ENCODE measurements around the gene CDH13.

The CDH13 gene

DNA sequence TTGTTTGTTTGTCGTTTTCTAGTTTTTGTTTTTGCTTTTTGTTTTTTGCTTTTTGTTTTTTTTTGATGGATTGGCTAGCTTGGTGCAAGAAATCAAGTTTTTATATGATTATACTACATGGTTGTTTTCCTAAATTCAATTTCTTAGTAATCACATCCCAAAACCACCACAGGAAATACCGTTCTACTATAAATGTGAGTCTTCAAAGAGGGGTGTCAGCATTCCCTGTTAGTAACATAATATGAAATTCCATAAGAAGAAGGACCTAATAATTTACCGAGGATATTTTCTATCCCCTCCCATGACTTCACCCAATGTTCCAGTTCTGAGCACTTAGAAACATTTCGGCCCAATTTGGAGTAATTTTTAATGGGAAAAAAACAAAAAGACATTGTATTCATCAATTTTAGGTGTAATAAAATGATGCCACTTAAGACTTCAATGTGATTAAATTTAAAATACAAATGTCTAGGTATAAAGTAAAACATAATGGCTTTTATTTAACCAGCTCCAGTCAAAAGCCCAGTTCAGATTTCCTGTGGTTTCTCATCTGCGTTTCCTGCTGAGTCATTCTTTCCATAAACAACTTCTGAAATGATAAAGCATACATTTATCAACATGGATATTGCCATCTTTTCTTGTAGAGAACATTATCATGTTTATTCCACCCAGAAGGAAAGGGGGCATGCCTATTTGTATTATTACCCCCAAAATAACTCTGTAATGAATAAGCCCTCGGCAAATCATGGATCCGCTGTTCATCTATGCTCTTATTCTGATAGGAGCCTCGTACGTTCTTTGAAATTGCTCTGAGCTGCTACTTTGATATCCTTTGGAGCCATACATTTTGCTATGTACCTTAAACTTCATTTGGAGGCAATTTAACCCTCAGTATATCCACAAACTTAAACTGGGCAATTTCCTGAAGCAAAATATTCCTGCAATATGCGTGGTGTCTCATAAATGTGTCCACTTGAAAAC lies 1209.1 kb downstream of the CDH13 start:
- no peaks in the 10 kb centered on the region for H3K9me3 ChIP-seq (ENCODE audit: control insufficient read depth in 5 of 5, low read length in 5 of 5)
- no peak overlapping the region for H3K9ac ChIP-seq (ENCODE audit: low read length in 5 of 5)
- no peaks in the 10 kb centered on the region for H3K36me3 ChIP-seq (ENCODE audit: control insufficient read depth in 5 of 5, insufficient read depth in 5 of 5, low read length in 5 of 5)
- H3K4me1 ChIP-seq (ENCODE audit: control insufficient read depth in 5 of 5, insufficient read depth in 5 of 5, low read length in 5 of 5): no peaks in the 10 kb centered on the region
- peaks cover 0 to 5% (median 0%) of the 10 kb centered on the region in 5 donors for H3K27me3 ChIP-seq (ENCODE audit: control insufficient read depth in 5 of 5, insufficient read depth in 4 of 5, low read length in 5 of 5)
- no peak overlapping the region for H3K27ac ChIP-seq (ENCODE audit: low read depth, low read length)
- no peak overlapping the region for H3K4me3 ChIP-seq (ENCODE audit: low read depth in 1 of 5, low read length in 5 of 5)

DNA sequence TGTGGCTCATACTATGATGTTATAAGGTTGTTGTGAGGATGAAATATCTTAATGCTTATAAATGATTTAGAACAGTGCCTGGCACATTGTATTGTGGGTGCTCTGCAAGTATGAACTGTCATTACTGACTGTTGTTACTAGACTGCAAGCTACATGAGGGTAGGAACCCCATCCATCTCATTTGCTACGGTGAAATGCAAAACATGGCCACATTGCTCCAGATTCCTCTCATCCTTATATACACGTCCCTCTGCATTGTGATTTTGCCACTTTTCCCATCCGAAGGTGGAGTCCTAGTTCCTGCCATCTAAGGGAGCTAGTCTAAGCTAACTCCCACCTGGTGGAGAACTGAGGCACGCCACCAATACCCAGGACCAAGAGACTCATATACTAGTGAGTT lies 1210.8 kb downstream of the CDH13 start:
- H3K36me3 ChIP-seq (ENCODE audit: control insufficient read depth in 5 of 5, insufficient read depth in 5 of 5, low read length in 5 of 5): no peaks in the 10 kb centered on the region
- no peak overlapping the region for H3K4me3 ChIP-seq (ENCODE audit: low read depth in 1 of 5, low read length in 5 of 5)
- no peak overlapping the region for H3K27ac ChIP-seq (ENCODE audit: low read depth, low read length)
- no peaks in the 10 kb centered on the region for H3K9me3 ChIP-seq (ENCODE audit: control insufficient read depth in 5 of 5, low read length in 5 of 5)
- H3K9ac ChIP-seq (ENCODE audit: low read length in 5 of 5): no peak overlapping the region
- peaks cover 0 to 5% (median 0%) of the 10 kb centered on the region in 5 donors for H3K27me3 ChIP-seq (ENCODE audit: control insufficient read depth in 5 of 5, insufficient read depth in 4 of 5, low read length in 5 of 5)
- no peaks in the 10 kb centered on the region for H3K4me1 ChIP-seq (ENCODE audit: control insufficient read depth in 5 of 5, insufficient read depth in 5 of 5, low read length in 5 of 5)

DNA sequence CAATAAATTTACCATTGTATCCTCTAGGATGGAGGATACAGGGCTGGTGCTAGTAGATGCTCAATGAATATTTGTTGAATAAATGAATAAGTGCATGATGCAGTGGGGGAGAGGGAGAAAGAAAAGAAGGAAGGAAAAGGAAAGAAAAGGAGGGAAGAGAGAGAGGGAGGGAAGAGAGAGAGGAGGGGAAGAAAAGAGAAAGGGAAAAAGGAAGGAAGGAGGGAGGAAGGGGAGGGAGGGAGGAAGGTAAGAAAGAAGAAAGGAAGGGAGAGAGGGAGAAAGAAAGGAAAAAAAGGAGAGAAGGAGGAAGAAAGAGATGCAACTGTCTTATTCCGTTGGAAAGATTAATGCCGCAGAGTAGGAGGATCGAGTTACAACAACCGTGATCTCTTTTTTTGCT lies 1211.4 kb downstream of the CDH13 start:
- no peak overlapping the region for H3K27ac ChIP-seq (ENCODE audit: low read depth, low read length)
- no peaks in the 10 kb centered on the region for H3K9me3 ChIP-seq (ENCODE audit: control insufficient read depth in 5 of 5, low read length in 5 of 5)
- no peak overlapping the region for H3K4me3 ChIP-seq (ENCODE audit: low read depth in 1 of 5, low read length in 5 of 5)
- H3K36me3 ChIP-seq (ENCODE audit: control insufficient read depth in 5 of 5, insufficient read depth in 5 of 5, low read length in 5 of 5): no peaks in the 10 kb centered on the region
- peaks cover 0 to 5% (median 0%) of the 10 kb centered on the region in 5 donors for H3K27me3 ChIP-seq (ENCODE audit: control insufficient read depth in 5 of 5, insufficient read depth in 4 of 5, low read length in 5 of 5)
- peaks cover 0 to 3% (median 0%) of the 10 kb centered on the region in 5 donors for H3K4me1 ChIP-seq (ENCODE audit: control insufficient read depth in 5 of 5, insufficient read depth in 5 of 5, low read length in 5 of 5)
- no peak overlapping the region for H3K9ac ChIP-seq (ENCODE audit: low read length in 5 of 5)

DNA sequence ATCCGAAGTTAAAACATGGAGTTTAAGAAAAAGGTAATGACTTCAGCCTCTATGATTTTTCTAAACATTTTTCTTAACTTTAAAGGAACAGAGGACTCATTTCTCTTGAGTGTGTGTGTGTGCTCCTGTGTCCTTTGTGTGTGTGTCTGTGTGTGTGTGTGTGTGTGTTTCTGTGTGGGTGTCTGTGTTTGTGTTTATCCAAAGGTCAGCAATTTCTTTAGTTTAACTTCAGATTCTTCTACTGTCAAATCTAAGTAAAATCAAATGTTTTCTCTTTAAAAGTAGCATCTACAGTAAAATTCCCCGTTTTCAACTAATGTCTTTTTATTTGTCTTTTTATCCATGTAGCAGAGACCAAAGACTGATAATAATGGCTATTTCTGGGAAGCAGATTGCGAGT lies 1212.8 kb downstream of the CDH13 start:
- Histone ChIP-seq H3K4me1 (ENCODE audit: control insufficient read depth in 5 of 5, insufficient read depth in 5 of 5, low read length in 5 of 5) (peaks cover 0 to 5% (median 0%) of the 10 kb centered on the region in 5 donors), H3K27ac (ENCODE audit: low read depth, low read length) (no peak overlapping the region), H3K27me3 (ENCODE audit: control insufficient read depth in 5 of 5, insufficient read depth in 4 of 5, low read length in 5 of 5) (peaks cover 0 to 5% (median 0%) of the 10 kb centered on the region in 5 donors), H3K4me3 (ENCODE audit: low read depth in 1 of 5, low read length in 5 of 5) (no peak overlapping the region), H3K36me3 (ENCODE audit: control insufficient read depth in 5 of 5, insufficient read depth in 5 of 5, low read length in 5 of 5) (no peaks in the 10 kb centered on the region), H3K9ac (ENCODE audit: low read length in 5 of 5) (no peak overlapping the region), H3K9me3 (ENCODE audit: control insufficient read depth in 5 of 5, low read length in 5 of 5) (no peaks in the 10 kb centered on the region)

DNA sequence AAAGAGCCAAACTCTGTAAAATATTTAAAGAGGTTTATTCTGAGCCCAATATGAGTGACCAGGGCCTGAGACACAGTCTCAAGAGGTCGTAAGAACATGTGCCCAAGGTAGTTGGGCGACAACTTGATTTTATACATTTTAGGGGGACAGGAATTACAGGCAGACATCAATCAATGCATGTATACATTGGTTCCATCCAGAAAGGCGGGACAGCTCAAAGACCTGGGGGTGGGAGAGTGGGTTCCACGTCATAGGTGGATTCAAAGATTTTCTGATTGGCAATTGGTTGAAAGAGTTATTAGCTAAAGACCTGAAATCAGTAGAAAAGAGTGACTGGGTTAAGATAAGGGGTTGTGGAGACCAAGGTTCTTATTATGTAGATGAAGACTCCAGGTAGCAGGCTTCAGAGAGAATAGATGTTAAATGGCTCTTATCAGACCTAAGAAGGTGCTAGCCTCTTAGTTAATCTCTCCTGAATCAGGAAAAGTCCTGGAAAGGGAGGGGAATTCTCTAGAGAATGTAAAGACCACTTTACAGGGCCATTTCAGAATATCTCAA lies 1213.4 kb downstream of the CDH13 start:
- Histone ChIP-seq H3K9me3 (ENCODE audit: control insufficient read depth in 5 of 5, low read length in 5 of 5) (no peaks in the 10 kb centered on the region), H3K4me3 (ENCODE audit: low read depth in 1 of 5, low read length in 5 of 5) (no peak overlapping the region), H3K27ac (ENCODE audit: low read depth, low read length) (no peak overlapping the region), H3K36me3 (ENCODE audit: control insufficient read depth in 5 of 5, insufficient read depth in 5 of 5, low read length in 5 of 5) (no peaks in the 10 kb centered on the region), H3K9ac (ENCODE audit: low read length in 5 of 5) (no peak overlapping the region), H3K4me1 (ENCODE audit: control insufficient read depth in 5 of 5, insufficient read depth in 5 of 5, low read length in 5 of 5) (peaks cover 0 to 5% (median 0%) of the 10 kb centered on the region in 5 donors), H3K27me3 (ENCODE audit: control insufficient read depth in 5 of 5, insufficient read depth in 4 of 5, low read length in 5 of 5) (peaks cover 0 to 5% (median 0%) of the 10 kb centered on the region in 5 donors)

DNA sequence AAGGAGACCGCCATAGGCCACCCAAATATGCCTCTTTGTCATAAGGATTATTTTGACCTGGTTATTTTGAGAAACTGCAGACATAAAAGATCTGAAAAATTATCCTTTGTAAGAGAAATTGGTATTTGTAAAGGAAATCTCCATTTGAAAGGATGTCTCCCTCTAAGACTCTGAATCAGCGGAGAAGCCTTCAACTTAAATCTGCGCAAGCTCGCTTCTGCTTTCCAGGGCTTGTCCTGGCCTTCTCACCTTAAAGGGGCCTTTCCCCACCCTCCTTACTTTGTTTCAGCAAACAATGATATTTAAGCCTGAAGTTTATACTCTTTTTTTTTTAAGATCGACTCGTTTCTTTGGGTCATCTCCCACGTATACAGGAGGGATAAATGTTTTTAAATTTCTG lies 1215.5 kb downstream of the CDH13 start:
- Histone ChIP-seq H3K4me3 (ENCODE audit: low read depth in 1 of 5, low read length in 5 of 5) (no peak overlapping the region), H3K9ac (ENCODE audit: low read length in 5 of 5) (no peak overlapping the region), H3K4me1 (ENCODE audit: control insufficient read depth in 5 of 5, insufficient read depth in 5 of 5, low read length in 5 of 5) (peaks cover 0 to 5% (median 0%) of the 10 kb centered on the region in 5 donors), H3K9me3 (ENCODE audit: control insufficient read depth in 5 of 5, low read length in 5 of 5) (no peaks in the 10 kb centered on the region), H3K27ac (ENCODE audit: low read depth, low read length) (no peak overlapping the region), H3K36me3 (ENCODE audit: control insufficient read depth in 5 of 5, insufficient read depth in 5 of 5, low read length in 5 of 5) (no peaks in the 10 kb centered on the region), H3K27me3 (ENCODE audit: control insufficient read depth in 5 of 5, insufficient read depth in 4 of 5, low read length in 5 of 5) (peaks cover 0 to 5% (median 0%) of the 10 kb centered on the region in 5 donors)

DNA sequence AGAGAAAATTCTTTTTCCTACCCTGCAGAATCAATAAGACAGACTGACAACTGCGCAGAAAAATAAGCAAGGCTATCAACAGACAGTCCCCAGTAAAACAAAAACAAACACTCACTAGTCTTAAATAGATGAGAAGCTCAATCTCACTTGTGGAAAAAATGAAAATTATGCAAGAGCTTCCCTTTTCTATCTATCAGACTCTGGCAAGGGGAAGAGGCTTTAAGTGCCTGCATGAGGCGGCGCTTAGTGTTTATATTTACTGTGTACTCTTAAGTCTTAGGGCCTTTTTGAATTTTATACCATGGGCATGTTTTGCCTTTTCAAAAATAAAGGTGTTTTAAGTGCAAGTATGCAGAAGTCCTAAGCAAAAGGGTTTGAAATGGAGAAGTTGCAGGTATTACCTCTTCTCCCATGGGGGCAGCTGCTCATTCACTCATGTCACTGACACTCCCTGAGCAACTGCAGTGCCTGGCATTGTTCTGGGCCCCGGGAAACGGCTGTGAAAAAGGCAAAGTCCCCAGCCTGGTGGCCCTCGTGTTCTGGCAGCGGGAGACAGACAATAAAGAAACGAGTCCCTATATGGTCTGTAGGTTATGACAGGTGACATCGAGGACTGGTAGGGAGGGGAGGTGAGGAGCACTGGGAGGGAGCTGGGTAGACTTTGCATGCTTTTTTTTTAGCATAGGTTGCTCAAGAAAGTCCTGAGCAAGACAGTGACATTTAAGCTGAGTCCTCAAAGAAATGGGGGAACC lies 1216.2 kb downstream of the CDH13 start:
- no peaks in the 10 kb centered on the region for H3K36me3 ChIP-seq (ENCODE audit: control insufficient read depth in 5 of 5, insufficient read depth in 5 of 5, low read length in 5 of 5)
- H3K27me3 ChIP-seq (ENCODE audit: control insufficient read depth in 5 of 5, insufficient read depth in 4 of 5, low read length in 5 of 5): peaks cover 0 to under 1% (median 0%) of the 10 kb centered on the region in 5 donors
- H3K4me1 ChIP-seq (ENCODE audit: control insufficient read depth in 5 of 5, insufficient read depth in 5 of 5, low read length in 5 of 5): peaks cover 0 to 9% (median 0%) of the 10 kb centered on the region in 5 donors
- no peak overlapping the region for H3K27ac ChIP-seq (ENCODE audit: low read depth, low read length)
- H3K9ac ChIP-seq (ENCODE audit: low read length in 5 of 5): no peak overlapping the region
- H3K4me3 ChIP-seq (ENCODE audit: low read depth in 1 of 5, low read length in 5 of 5): no peak overlapping the region
- no peaks in the 10 kb centered on the region for H3K9me3 ChIP-seq (ENCODE audit: control insufficient read depth in 5 of 5, low read length in 5 of 5)

DNA sequence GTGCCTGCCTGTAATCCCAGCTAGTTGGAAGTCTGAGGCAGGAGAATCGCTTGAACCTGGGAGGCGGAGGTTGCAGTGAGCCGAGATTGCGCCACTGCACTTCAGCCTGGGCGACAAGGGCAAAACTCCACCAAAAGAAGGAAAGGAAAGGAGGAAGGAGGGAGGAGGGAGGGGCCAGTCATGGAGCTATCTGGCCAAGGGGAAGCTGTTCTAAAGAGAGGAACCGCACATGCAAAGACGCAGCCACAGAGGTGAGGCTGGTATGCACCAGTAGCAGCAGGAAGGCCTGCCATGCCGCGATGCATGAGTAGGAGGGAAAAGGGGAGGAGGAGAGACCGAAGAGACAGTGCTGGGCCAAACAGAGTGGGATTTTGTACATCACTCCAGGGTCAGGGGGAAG lies 1216.9 kb downstream of the CDH13 start:
- H3K36me3 ChIP-seq (ENCODE audit: control insufficient read depth in 5 of 5, insufficient read depth in 5 of 5, low read length in 5 of 5): no peaks in the 10 kb centered on the region

DNA sequence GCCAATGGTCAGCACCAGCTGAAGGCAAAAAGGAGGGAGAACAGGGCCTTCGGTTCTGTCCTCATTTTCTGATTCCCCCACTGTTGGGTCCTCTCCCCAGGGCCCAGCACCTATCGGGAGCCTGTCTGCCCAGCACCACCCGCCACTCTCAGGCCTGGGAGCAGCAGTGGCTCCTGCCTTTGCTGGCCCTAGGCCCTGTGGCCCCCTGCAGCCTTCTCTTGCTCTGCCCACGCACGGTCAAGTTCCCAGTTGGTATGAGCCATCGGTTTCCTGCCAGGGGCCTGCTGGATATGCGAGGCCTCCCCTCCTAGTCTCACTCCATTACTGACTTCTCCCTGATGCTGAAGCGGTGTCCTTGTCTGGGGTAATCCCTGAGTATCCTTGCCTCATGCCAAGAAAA lies 1218.5 kb downstream of the CDH13 start:
- no peak overlapping the region for H3K4me3 ChIP-seq (ENCODE audit: low read depth in 1 of 5, low read length in 5 of 5)
- H3K36me3 ChIP-seq (ENCODE audit: control insufficient read depth in 5 of 5, insufficient read depth in 5 of 5, low read length in 5 of 5): no peaks in the 10 kb centered on the region
- H3K9ac ChIP-seq (ENCODE audit: low read length in 5 of 5): no peak overlapping the region
- no peaks in the 10 kb centered on the region for H3K27me3 ChIP-seq (ENCODE audit: control insufficient read depth in 5 of 5, insufficient read depth in 4 of 5, low read length in 5 of 5)
- H3K4me1 ChIP-seq (ENCODE audit: control insufficient read depth in 5 of 5, insufficient read depth in 5 of 5, low read length in 5 of 5): peaks cover 0 to 19% (median 10%) of the 10 kb centered on the region in 5 donors
- H3K9me3 ChIP-seq (ENCODE audit: control insufficient read depth in 5 of 5, low read length in 5 of 5): no peaks in the 10 kb centered on the region
- no peak overlapping the region for H3K27ac ChIP-seq (ENCODE audit: low read depth, low read length)

More for the DNA sequence above, 1216.9 kb downstream of the CDH13 start:
- Histone ChIP-seq H3K27ac (ENCODE audit: low read depth, low read length) (no peak overlapping the region), H3K4me1 (ENCODE audit: control insufficient read depth in 5 of 5, insufficient read depth in 5 of 5, low read length in 5 of 5) (peaks cover 0 to 9% (median 0%) of the 10 kb centered on the region in 5 donors), H3K4me3 (ENCODE audit: low read depth in 1 of 5, low read length in 5 of 5) (no peak overlapping the region), H3K27me3 (ENCODE audit: control insufficient read depth in 5 of 5, insufficient read depth in 4 of 5, low read length in 5 of 5) (no peaks in the 10 kb centered on the region), H3K9ac (ENCODE audit: low read length in 5 of 5) (no peak overlapping the region), H3K9me3 (ENCODE audit: control insufficient read depth in 5 of 5, low read length in 5 of 5) (no peaks in the 10 kb centered on the region)
